ENCODE data around the gene PPP1R12B.
A peak's percentile ranks its signal among the peaks of the same experiment; 100 is the strongest.

Gene PPP1R12B

GRCh38 chr1:202568410-202568809 is 219.9 kb downstream of the PPP1R12B start:
- Histone ChIP-seq H3K27ac (ENCODE audit: low read depth, low read length) (peak overlapping the region; percentile 83), H3K9me3 (ENCODE audit: insufficient read depth, low read depth, low read length) (no peaks in the 10 kb centered on the region), H3K36me3 (ENCODE audit: insufficient read depth, low read length) (no peaks in the 10 kb centered on the region), H3K4me1 (ENCODE audit: insufficient read depth, low read length) (peaks cover 41% of the 10 kb centered on the region), H3K4me3 (ENCODE audit: low read length) (no peak overlapping the region), H3K9ac (ENCODE audit: low read depth, low read length) (peak overlapping the region; percentile 12; the same call in 1 of the 2 replicates), H3K27me3 (ENCODE audit: insufficient read depth, low read length) (no peaks in the 10 kb centered on the region)
- 75% methylated on average over 2 of the region's 2 CpGs for WGBS

- H3K27me3 ChIP-seq (ENCODE audit: insufficient read depth, low read length) = no peaks in the 10 kb centered on the region
- H3K9ac ChIP-seq (ENCODE audit: low read depth, low read length) = peak overlapping the region; percentile 12; the same call in 1 of the 2 replicates
- H3K9me3 ChIP-seq (ENCODE audit: insufficient read depth, low read depth, low read length) = no peaks in the 10 kb centered on the region
- peaks cover 41% of the 10 kb centered on the region for H3K4me1 ChIP-seq (ENCODE audit: insufficient read depth, low read length)
- no peak overlapping the region for H3K4me3 ChIP-seq (ENCODE audit: low read length)
- no peaks in the 10 kb centered on the region for H3K36me3 ChIP-seq (ENCODE audit: insufficient read depth, low read length)
- 90% methylated on average over 4 of the region's 4 CpGs for WGBS
- peak overlapping the region; percentile 83 for H3K27ac ChIP-seq (ENCODE audit: low read depth, low read length)
Measured at GRCh38 chr1:202568826-202569225, 220.3 kb downstream of the PPP1R12B start.

GRCh38 chr1:202569393-202570322 is 221.2 kb downstream of the PPP1R12B start:
- Histone ChIP-seq H3K9me3 (ENCODE audit: insufficient read depth, low read depth, low read length) (no peaks in the 10 kb centered on the region), H3K27me3 (ENCODE audit: insufficient read depth, low read length) (no peaks in the 10 kb centered on the region), H3K4me3 (ENCODE audit: low read length) (no peak overlapping the region), H3K36me3 (ENCODE audit: insufficient read depth, low read length) (no peaks in the 10 kb centered on the region), H3K4me1 (ENCODE audit: insufficient read depth, low read length) (peaks cover 41% of the 10 kb centered on the region), H3K27ac (ENCODE audit: low read depth, low read length) (peak overlapping the region; percentile 83), H3K9ac (ENCODE audit: low read depth, low read length) (no peak overlapping the region)

- 47% methylated on average over 3 of the region's 3 CpGs for WGBS
- no peaks in the 10 kb centered on the region for H3K9me3 ChIP-seq (ENCODE audit: insufficient read depth, low read depth, low read length)
- no peak overlapping the region for H3K9ac ChIP-seq (ENCODE audit: low read depth, low read length)
- no peak overlapping the region for H3K4me3 ChIP-seq (ENCODE audit: low read length)
- peaks cover 37% of the 10 kb centered on the region for H3K4me1 ChIP-seq (ENCODE audit: insufficient read depth, low read length)
- no peak overlapping the region for H3K27ac ChIP-seq (ENCODE audit: low read depth, low read length)
- H3K36me3 ChIP-seq (ENCODE audit: insufficient read depth, low read length) = no peaks in the 10 kb centered on the region
- no peaks in the 10 kb centered on the region for H3K27me3 ChIP-seq (ENCODE audit: insufficient read depth, low read length)
Measured at GRCh38 chr1:202571719-202572339, 223.3 kb downstream of the PPP1R12B start.

GRCh38 chr1:202572867-202573266 is 224.4 kb downstream of the PPP1R12B start:
- no peak overlapping the region for H3K9ac ChIP-seq (ENCODE audit: low read depth, low read length)
- no peak overlapping the region for H3K27ac ChIP-seq (ENCODE audit: low read depth, low read length)
- peaks cover 38% of the 10 kb centered on the region for H3K4me1 ChIP-seq (ENCODE audit: insufficient read depth, low read length)
- H3K36me3 ChIP-seq (ENCODE audit: insufficient read depth, low read length) = no peaks in the 10 kb centered on the region
- H3K27me3 ChIP-seq (ENCODE audit: insufficient read depth, low read length) = no peaks in the 10 kb centered on the region
- 97% methylated on average over 1 of the region's 1 CpG for WGBS
- H3K9me3 ChIP-seq (ENCODE audit: insufficient read depth, low read depth, low read length) = no peaks in the 10 kb centered on the region
- no peak overlapping the region for H3K4me3 ChIP-seq (ENCODE audit: low read length)

GRCh38 chr1:202575918-202576653 is 227.6 kb downstream of the PPP1R12B start:
- Histone ChIP-seq H3K27ac (ENCODE audit: low read depth, low read length) (no peak overlapping the region; the same call in 1 of the 2 replicates), H3K27me3 (ENCODE audit: insufficient read depth, low read length) (no peaks in the 10 kb centered on the region), H3K4me3 (ENCODE audit: low read length) (no peak overlapping the region), H3K9me3 (ENCODE audit: insufficient read depth, low read depth, low read length) (no peaks in the 10 kb centered on the region), H3K9ac (ENCODE audit: low read depth, low read length) (no peak overlapping the region), H3K4me1 (ENCODE audit: insufficient read depth, low read length) (peaks cover 48% of the 10 kb centered on the region), H3K36me3 (ENCODE audit: insufficient read depth, low read length) (peaks cover 3% of the 10 kb centered on the region; the same call in 1 of the 2 replicates)
- WGBS = 79% methylated on average over 2 of the region's 2 CpGs

- H3K36me3 ChIP-seq (ENCODE audit: insufficient read depth, low read length) = peaks cover 3% of the 10 kb centered on the region; the same call in 1 of the 2 replicates
- H3K27me3 ChIP-seq (ENCODE audit: insufficient read depth, low read length) = no peaks in the 10 kb centered on the region
- H3K4me1 ChIP-seq (ENCODE audit: insufficient read depth, low read length) = peaks cover 48% of the 10 kb centered on the region
- H3K27ac ChIP-seq (ENCODE audit: low read depth, low read length) = peak overlapping the region; percentile 66; the same call in 1 of the 2 replicates
- H3K4me3 ChIP-seq (ENCODE audit: low read length) = no peak overlapping the region
- H3K9me3 ChIP-seq (ENCODE audit: insufficient read depth, low read depth, low read length) = no peaks in the 10 kb centered on the region
- WGBS = 93% methylated on average over 1 of the region's 1 CpG
- H3K9ac ChIP-seq (ENCODE audit: low read depth, low read length) = no peak overlapping the region
Measured at GRCh38 chr1:202576816-202577215, 228.3 kb downstream of the PPP1R12B start.

GRCh38 chr1:202577381-202577780 is 228.9 kb downstream of the PPP1R12B start:
- 48% methylated on average over 2 of the region's 2 CpGs for WGBS
- peaks cover 48% of the 10 kb centered on the region for H3K4me1 ChIP-seq (ENCODE audit: insufficient read depth, low read length)
- H3K36me3 ChIP-seq (ENCODE audit: insufficient read depth, low read length) = peaks cover 3% of the 10 kb centered on the region; the same call in 1 of the 2 replicates
- H3K9ac ChIP-seq (ENCODE audit: low read depth, low read length) = peak overlapping the region; percentile 29; the same call in 1 of the 2 replicates
- H3K27me3 ChIP-seq (ENCODE audit: insufficient read depth, low read length) = no peaks in the 10 kb centered on the region
- H3K27ac ChIP-seq (ENCODE audit: low read depth, low read length) = peak overlapping the region; percentile 66
- no peak overlapping the region for H3K4me3 ChIP-seq (ENCODE audit: low read length)
- H3K9me3 ChIP-seq (ENCODE audit: insufficient read depth, low read depth, low read length) = no peaks in the 10 kb centered on the region

- Histone ChIP-seq H3K9ac (ENCODE audit: low read depth, low read length) (peak overlapping the region; percentile 29; the same call in 1 of the 2 replicates), H3K4me1 (ENCODE audit: insufficient read depth, low read length) (peaks cover 48% of the 10 kb centered on the region)
Measured at GRCh38 chr1:202578001-202578504, 229.6 kb downstream of the PPP1R12B start.

GRCh38 chr1:202578565-202578964 is 230.1 kb downstream of the PPP1R12B start:
- Histone ChIP-seq H3K27me3 (ENCODE audit: insufficient read depth, low read length) (no peaks in the 10 kb centered on the region), H3K4me3 (ENCODE audit: low read length) (no peak overlapping the region), H3K36me3 (ENCODE audit: insufficient read depth, low read length) (peaks cover 3% of the 10 kb centered on the region; the same call in 1 of the 2 replicates), H3K9me3 (ENCODE audit: insufficient read depth, low read depth, low read length) (no peaks in the 10 kb centered on the region), H3K27ac (ENCODE audit: low read depth, low read length) (peak overlapping the region; percentile 66), H3K9ac (ENCODE audit: low read depth, low read length) (peak overlapping the region; percentile 14; the same call in 1 of the 2 replicates), H3K4me1 (ENCODE audit: insufficient read depth, low read length) (peaks cover 48% of the 10 kb centered on the region)
- 70% methylated on average over 6 of the region's 6 CpGs for WGBS

More at GRCh38 chr1:202578001-202578504, 229.6 kb downstream of the PPP1R12B start:
- Histone ChIP-seq H3K27me3 (ENCODE audit: insufficient read depth, low read length) (no peaks in the 10 kb centered on the region), H3K27ac (ENCODE audit: low read depth, low read length) (peak overlapping the region; percentile 66), H3K9me3 (ENCODE audit: insufficient read depth, low read depth, low read length) (no peaks in the 10 kb centered on the region), H3K4me3 (ENCODE audit: low read length) (no peak overlapping the region), H3K36me3 (ENCODE audit: insufficient read depth, low read length) (peaks cover 3% of the 10 kb centered on the region; the same call in 1 of the 2 replicates)
- 16% methylated on average over 4 of the region's 4 CpGs for WGBS

All from HUES64 (cell line).